HG03432 (cell line): ENCODE results near the gene C4orf51.
"Not testable (repeated sequence)": the region's sequence is repeated elsewhere in the genome, so short reads cannot be mapped to it uniquely, and the experiment has no call there.

Source experiments
- ATAC-seq: cut with Tn5 transposase; IDR thresholded peaks from one replicate; pipeline ENCODE4 v1.9.1; 2021; ENCODE audit warnings: mild to moderate bottlenecking, moderate library complexity; ENCODE audit not compliant: unreplicated experiment

The C4orf51 gene

GRCh38 chr4:145679991-145680455 lies at the start of gene C4orf51:
C4orf51 (plus strand) TSS chr4:145680146; CDS start chr4:145680204, 58 bp downstream.
- no peak for ATAC-seq

GRCh38 chr4:145635117-145635516 lies 44.8 kb upstream of the C4orf51 start:
- ATAC-seq: no peak

- no peak for ATAC-seq
Measured at GRCh38 chr4:145635630-145636029, 44.3 kb upstream of the C4orf51 start.

- ATAC-seq: no peak
Measured at GRCh38 chr4:145639186-145639698, 40.7 kb upstream of the C4orf51 start.

GRCh38 chr4:145640236-145640635 lies 39.7 kb upstream of the C4orf51 start:
- ATAC-seq: not testable (repeated sequence)

GRCh38 chr4:145643295-145643694 lies 36.7 kb upstream of the C4orf51 start:
- no peak for ATAC-seq

- no peak for ATAC-seq
Measured at GRCh38 chr4:145644699-145645098, 35.2 kb upstream of the C4orf51 start.

- no peak for ATAC-seq
Measured at GRCh38 chr4:145656156-145656555, 23.8 kb upstream of the C4orf51 start.

- ATAC-seq: no peak
Measured at GRCh38 chr4:145660064-145660463, 19.9 kb upstream of the C4orf51 start.

- ATAC-seq: no peak
Measured at GRCh38 chr4:145663194-145663593, 16.8 kb upstream of the C4orf51 start.

- no peak for ATAC-seq
Measured at GRCh38 chr4:145665773-145666172, 14.2 kb upstream of the C4orf51 start.

- ATAC-seq: no peak
Measured at GRCh38 chr4:145670422-145670821, 9.5 kb upstream of the C4orf51 start.

GRCh38 chr4:145679520-145679919 lies 426 bp upstream of the C4orf51 start:
- no peak for ATAC-seq

GRCh38 chr4:145680902-145681301 lies 956 bp downstream of the C4orf51 start:
- ATAC-seq: no peak

GRCh38 chr4:145681518-145681917 lies 1.6 kb downstream of the C4orf51 start:
- ATAC-seq: no peak

GRCh38 chr4:145681956-145682355 lies 2.0 kb downstream of the C4orf51 start:
- no peak for ATAC-seq

GRCh38 chr4:145686991-145687390 lies 7.0 kb downstream of the C4orf51 start:
- no peak for ATAC-seq

GRCh38 chr4:145690610-145691009 lies 10.7 kb downstream of the C4orf51 start:
- ATAC-seq: no peak

- ATAC-seq: not testable (repeated sequence)
Measured at GRCh38 chr4:145691416-145691815, 11.5 kb downstream of the C4orf51 start.

GRCh38 chr4:145694929-145695328 lies 15.0 kb downstream of the C4orf51 start:
- no peak for ATAC-seq

GRCh38 chr4:145697332-145697731 lies 17.4 kb downstream of the C4orf51 start:
- ATAC-seq: no peak

GRCh38 chr4:145698507-145698906 lies 18.6 kb downstream of the C4orf51 start:
- no peak for ATAC-seq

GRCh38 chr4:145703850-145704497 lies 24.0 kb downstream of the C4orf51 start:
- no peak for ATAC-seq
